Hypothalamus (tissue), 51 donors: ENCODE measurements around the gene IGLL5.

Experiments
- DNase-seq, 51 donors: peaks; one replicate each; lab custom pipeline; 2025; lab: John Stamatoyannopoulos, UW

Gene IGLL5

DNA sequence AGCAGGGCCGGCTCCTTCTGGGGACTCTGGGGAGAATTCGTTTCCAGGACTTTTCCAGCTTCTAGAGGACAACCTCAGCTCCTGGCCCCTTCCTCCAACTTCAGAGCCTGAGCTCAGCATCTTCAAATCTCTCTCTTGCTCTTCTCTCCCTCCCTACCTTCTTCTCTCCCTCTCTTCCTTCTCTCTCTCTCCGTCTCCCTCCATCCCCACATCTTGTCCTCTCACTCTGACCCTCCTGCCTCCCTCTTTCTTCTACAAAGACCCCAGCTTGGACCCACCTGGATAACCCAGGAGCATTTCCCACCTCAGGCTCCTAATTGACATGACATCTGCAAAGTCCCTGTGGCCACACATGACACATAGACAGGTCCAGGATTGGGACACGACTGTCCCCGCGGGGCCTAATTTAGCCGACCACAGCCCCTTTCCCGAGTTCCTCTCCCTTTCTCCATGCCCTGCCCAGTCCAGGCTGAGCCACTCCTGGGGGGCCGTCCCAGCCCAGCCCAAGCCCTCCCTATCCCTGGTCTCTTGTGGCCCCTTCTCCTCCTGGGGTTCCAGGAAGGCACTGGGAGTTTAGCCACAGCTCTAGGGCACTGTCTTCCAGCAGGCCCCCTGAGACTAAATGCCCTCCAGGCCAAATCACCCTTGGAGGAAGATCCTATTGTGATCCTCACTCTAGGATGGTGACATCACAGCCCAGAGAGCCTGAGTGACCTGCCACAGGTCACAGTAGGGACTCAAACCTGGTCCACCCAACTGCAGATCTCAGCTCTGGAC, 36.9 kb downstream of the IGLL5 start:
- DNase-seq: no peak

DNA sequence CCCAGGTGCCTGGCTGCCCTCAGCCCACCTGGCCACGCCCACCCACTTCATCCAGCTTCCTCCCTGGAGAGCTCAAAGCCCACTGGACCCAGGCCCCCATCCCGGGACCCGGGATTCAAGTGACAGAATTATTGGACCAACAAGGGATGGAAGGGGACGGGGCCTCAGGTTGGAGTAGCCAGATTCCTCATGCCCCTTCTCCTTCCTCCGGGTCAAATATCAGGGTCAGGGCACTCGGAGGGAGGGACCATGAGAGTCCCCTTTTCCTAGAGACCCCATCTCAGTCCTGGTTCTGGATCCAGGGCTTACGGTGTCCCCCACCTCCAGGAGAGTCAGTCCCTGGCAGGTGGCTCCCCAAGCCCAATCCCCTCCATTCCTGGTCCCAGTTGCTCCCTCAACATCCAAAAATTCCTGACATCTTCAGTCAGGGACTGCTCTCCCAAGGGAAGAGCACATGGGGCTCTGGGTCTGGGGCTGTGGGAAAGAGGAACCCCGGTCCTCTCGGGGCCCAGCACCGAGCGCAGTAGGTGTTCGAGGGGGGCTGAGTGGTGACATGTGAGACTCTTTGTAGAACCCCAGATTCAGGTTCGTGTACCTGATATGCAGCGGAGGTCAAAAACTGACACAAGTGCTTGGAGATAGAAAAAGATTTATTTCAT, 37.7 kb downstream of the IGLL5 start:
- no peak for DNase-seq

DNA sequence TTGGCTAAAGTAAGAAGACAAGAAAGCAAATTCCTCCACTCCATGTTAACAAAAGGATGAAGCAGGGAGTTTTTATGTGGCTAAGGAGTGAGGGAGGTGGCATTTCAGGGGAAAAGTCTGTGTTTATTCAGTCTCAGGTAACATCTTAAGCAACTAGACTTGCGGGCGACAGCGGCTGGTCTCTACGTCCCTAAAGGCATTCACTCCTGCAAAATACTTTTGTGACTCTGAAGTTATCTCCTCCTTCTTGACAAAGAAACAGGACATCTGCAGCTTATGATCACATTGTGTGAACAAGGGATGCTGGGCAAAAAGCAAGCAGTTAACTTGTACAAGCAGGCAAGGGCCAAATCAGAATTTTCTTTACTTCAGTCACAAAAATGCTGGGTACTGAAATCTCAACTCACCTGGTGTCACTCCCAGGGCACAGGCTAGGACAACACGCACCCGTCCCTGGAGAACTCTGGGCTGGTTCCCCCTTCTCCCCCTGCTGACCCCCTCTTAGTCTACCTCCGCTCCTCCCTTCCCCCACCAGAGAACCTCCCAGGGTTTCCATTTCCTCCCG, 38.3 kb downstream of the IGLL5 start:
- no peak for DNase-seq

- DNase-seq: no peak
These were observed 39.0 kb downstream of the IGLL5 start for GRCh38 chr22:22926370-22927195.

DNA sequence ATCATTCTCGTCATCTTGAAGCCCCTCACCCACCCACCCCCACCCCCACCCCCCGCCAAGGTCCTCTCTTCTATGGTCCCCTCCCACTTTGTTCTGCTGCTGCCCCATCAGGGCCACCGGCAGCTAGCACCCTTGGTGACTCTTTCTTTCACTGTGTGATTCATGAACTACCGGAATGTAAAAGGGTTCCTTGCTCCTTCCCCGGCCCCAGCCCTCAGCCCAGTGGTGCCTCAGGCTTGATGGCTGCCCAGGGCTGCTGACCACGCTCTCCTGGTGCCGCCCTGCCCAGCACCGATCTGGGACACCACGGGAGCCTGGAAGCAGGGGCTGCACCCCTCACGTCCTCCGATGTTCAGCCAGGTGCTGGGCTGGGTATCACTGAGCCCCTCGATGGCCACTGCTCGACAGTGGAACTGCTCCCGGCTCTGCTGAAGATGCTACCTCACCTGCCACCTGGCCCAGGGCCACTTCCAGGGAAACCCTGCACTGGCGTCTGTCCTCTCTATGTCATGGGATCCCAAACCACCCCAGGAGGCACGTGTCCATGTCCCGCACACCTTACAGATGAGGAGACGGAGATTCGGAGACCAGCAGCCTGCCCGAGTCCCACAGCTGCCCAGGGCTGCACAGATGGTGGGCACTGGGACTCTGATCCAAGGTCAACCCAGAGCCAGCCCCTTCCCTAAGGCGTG, 39.7 kb downstream of the IGLL5 start:
- DNase-seq: no peak

GRCh38 chr22:22927888-22928665, 40.5 kb downstream of the IGLL5 start:
- no peak for DNase-seq

GRCh38 chr22:22928666-22929380, 41.2 kb downstream of the IGLL5 start:
- peak in 1 of 51 donors; percentile 5 for DNase-seq

- DNase-seq: no peak
These were observed 42.0 kb downstream of the IGLL5 start for GRCh38 chr22:22929381-22930221.

DNA sequence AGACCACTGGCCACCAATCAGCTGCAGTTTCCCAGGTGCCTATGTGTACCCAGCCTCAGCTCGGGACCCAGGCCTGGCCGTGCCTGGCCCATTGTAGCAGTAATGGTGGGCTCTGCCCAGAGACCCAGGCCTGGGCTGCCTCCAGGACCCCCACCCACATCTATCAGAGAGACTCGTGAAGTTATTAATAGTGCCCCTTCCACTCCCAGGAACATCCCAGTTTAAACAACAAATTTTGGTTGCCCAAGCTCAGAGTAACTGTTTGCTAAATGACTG, 42.5 kb downstream of the IGLL5 start:
- DNase-seq: no peak

DNA sequence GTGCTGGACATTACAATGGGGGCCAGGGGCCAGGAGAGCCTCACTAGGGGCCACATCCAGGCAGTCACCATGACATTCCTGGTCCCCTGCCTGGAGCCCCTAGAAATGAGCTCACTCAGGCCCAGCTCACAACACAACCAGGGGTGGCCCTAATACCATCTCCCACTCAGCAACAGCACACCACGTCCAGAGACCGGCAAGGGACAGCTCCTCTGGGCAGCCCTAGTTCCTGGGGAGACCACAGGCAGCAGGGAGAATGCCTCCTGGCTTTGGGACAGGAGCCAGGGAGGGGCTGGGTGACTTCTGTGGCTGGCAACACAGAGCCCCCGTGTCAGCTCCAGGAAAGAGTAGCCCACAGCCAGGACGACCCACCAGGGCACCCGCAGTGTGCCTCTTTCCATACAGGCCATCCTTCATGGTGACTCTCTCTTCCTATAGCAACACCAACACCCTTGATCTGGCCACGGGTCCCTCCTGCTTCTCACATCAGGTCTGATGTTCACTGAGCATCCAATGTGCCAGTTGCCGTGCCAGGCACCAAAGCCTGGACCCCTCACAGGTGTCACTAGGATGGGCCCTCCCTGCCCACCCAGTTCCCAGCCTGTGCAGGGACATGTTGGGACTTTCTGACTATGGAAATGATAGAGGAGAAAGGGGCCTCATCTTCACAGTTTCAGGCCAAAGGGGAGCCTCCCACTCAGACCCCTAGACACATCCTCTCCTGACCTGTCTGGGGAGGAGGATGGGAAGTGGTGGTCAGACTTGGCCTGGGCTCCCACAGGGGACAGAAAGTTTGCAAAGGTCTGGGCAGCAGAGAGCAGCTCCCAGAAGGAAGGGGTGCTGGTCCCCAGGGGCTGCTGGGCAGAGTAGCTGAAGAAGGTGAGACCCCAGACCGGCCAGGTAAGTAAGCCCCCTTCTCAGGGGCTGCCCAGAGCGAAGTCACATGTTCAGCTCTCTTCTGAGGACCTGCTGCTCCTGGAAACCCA, 43.2 kb downstream of the IGLL5 start:
- no peak for DNase-seq

GRCh38 chr22:22931557-22932270, 44.1 kb downstream of the IGLL5 start:
- no peak for DNase-seq

DNA sequence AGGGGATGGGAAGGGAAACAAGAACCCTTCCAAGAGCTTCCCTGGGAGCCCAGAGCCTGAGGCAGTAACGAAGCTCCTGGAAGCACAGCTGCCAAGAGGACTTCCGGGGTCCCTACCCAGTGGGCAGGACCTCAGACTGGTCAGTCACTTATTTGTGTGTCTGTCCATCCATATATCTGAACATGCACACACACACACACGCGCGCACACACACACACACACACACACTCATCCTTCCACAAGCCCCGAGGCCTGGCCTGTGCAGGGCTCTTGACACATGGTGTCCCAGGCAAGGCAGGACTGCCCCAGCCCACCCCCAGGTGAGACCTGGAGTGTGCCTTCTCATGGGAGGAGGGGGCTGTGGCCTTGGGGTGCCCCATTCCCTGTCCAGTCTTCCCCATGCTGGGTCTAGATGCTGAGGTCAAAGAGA, 44.9 kb downstream of the IGLL5 start:
- no peak for DNase-seq

GRCh38 chr22:22933100-22933806, 45.6 kb downstream of the IGLL5 start:
- no peak for DNase-seq

DNA sequence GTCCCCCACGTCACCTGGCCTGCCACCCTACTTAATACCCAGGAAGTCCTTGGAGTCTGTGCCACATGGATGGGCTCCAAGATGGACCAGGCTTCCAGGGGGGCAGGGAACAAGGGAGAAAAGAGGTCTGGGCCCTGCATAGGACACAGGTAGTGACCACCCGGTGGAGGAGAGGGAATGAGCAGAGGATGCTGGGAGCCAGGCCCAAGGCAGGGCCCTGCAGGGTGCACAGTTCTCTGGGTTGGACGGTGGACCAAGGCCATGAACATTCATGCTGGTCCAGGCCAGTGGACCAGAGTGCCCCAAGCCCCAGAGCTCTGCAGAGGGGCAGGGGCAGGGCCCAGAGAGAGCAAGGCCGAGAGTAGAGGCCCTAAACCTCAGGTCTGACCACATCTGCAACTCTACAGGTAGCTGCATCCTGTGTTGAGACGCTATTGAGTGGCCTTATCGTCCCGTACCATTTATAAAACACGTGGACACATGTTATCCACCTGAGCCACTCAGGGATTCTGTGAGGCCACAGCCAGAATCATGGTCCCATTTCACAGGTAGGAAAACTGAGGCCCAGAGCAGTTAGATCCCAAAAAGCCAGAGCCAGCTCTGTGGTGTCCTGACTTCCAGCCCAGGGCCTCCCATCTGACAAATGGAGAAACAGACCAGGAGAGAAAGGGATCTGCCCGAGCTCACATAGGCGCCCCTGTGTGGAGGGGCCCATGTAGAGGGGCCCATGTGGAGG, 46.4 kb downstream of the IGLL5 start:
- DNase-seq: no peak

- DNase-seq: no peak
These were observed 47.0 kb downstream of the IGLL5 start for GRCh38 chr22:22934543-22935055.
